Heart right ventricle (tissue), 16 donors: Measurements from ENCODE around the gene INPP4B. TPM values are rescaled to one million over a fixed set of nuclear protein-coding genes. Genes with fewer than 3 reads are reported as not detected.

Source experiments
- ATAC-seq, 8 donors: fragments of 200-7000 bp; cut with Tn5 transposase; one replicate each; pipeline ENCODE4 v1.9.1; 2020; ENCODE audit warnings: mild to moderate bottlenecking in 8 of 8, moderate library complexity in 8 of 8, moderate number of reproducible peaks in 1 of 8
- DNase-seq, 2 donors: peaks; one replicate each; pipeline ENCODE4 v3.0.0-alpha.2; 2020
- H3K27ac ChIP-seq, 10 donors: fragments of 200-600 bp; sonication (generic) in 2 of 10; one replicate each; pipeline versions ENCODE4 v1.5.0 to v1.8.0; 2020 to 2022; ENCODE audit warnings: mild to moderate bottlenecking in 3 of 10
- H3K27me3 ChIP-seq, 7 donors: fragments of 200-600 bp; one replicate each; pipeline ENCODE4 v1.8.0; 2021 to 2022; ENCODE audit warnings: mild to moderate bottlenecking in 2 of 7
- H3K36me3 ChIP-seq, 9 donors: fragments of 200-600 bp; sonication (generic) in 1 of 9; one replicate each; pipeline versions ENCODE4 v1.5.0 to v1.8.0; 2020 to 2022; ENCODE audit warnings: mild to moderate bottlenecking in 2 of 9
- H3K4me1 ChIP-seq, 9 donors: fragments of 200-600 bp; sonication (generic) in 1 of 9; one replicate each; pipeline versions ENCODE4 v1.5.0 to v1.8.0; 2020 to 2022; ENCODE audit warnings: mild to moderate bottlenecking in 4 of 9
- H3K4me3 ChIP-seq, 10 donors: fragments of 200-600 bp; sonication (generic) in 2 of 10; one replicate each; pipeline versions ENCODE4 v1.5.0 to v1.8.0; 2020 to 2022; ENCODE audit warnings: mild to moderate bottlenecking in 7 of 10, moderate library complexity in 2 of 10
- H3K9me3 ChIP-seq, 11 donors: fragments of 200-600 bp in 10 of 11; sonication (generic) in 2 of 11; one replicate each; pipeline versions ENCODE4 v1.5.0 to v1.8.0; 2013 to 2022; ENCODE audit warnings: mild to moderate bottlenecking in 2 of 11, control low read depth in 1 of 11, moderate library complexity in 1 of 11
- CTCF ChIP-seq, 9 donors: fragments of 200-600 bp; sonication (generic) in 2 of 9; IDR thresholded peaks; one replicate each; pipeline versions ENCODE4 v1.5.0 to v1.8.0; 2021 to 2022; ENCODE audit warnings: antibody characterized with exemption in 9 of 9, mild to moderate bottlenecking in 5 of 9, moderate library complexity in 1 of 9
- WGBS, 2 donors: extraction: QIAGEN DNeasy Blood & Tissue Kit; methylation state at CpG; one replicate each; pipeline ENCODE4 v1.1.7; 2013; ENCODE audit warnings: inconsistent platforms in 1 of 2; 5-methylcytosine and 5-hydroxymethylcytosine counted together
- intact Hi-C, 10 donors: fragments of 100-400 bp; cut with DNase I; formaldehyde crosslinking; loops; one replicate each; pipeline versions ENCODE4 v1.11.1 to v1.14.2; 2022
- polyA plus RNA-seq, 2 donors: library from polyadenylated mRNA; stranded (reverse); fragments of 200-250 nt; gene quantifications; one replicate each; pipeline ENCODE4 v1.2.3, GENCODE V29; 2013
- total RNA-seq, 10 donors: library from RNA; stranded (reverse); fragmentation: NEBNext Ultra II Directional in 3 of 10; extraction: Animal tissue kit (Norgen Biotek cat#: 25700) in 3 of 10; gene quantifications; one replicate each; pipeline versions ENCODE4 v1.2.1 to v1.2.4, GENCODE V29; 2021 to 2023
- donor health status: Arrhythmogenic right ventricular cardiomyopathy.
- donor health status: ischemic (EF 13 %, LVEDD 7.1; RV severe dilation, severe dysfunction).
- donor health status: healthy with polysubstance abuse.
- donor health status: DM: no; HTN: yes; CAD: no.
- donor health status: DM: no; HTN: no; CAD: no.
- donor health status: ischemic (EF 25% LVEDD 6.9; RV normal size, moderate dysfunction).
- donor health status: ischemic (EF 25% LVEDD 5.7; RV mildly dilated, moderate dysfunction).
- donor health status: healthy.
- donor health status: DM: yes; HTN: yes; CAD: no.
- donor health status: Ischemic cardiomyopathy.
- donor health status: ischemic (EF 35%, LVEDD 5.7; RV mildly dilated, moderate dysfunction).
- donor health status: nonischemic (EF 11% LVEDD 7.7; RV severe dilation, severe dysfunction).
- donor health status: DM: yes; HTN: yes; CAD: no.
- donor health status: PGD.
- donor health status: ischemic (EF 29% LVEDD 5.4; RV normal size, mild dysfunction).
- donor health status: nonischemic (EF 23%, LVEDD 6.1; RV moderate dilation, normal function).

Gene INPP4B
- total and polyA plus RNA-seq, 12 donors, result 3.7 to 100.0 (median 39.1) TPM

- Histone ChIP-seq H3K4me3 (no peak overlapping the region), H3K9me3 (no peaks in the 10 kb centered on the region), H3K27ac (no peak overlapping the region), H3K4me1 (peaks cover 0 to 5% (median 0%) of the 10 kb centered on the region in 9 donors), H3K36me3 (no peaks in the 10 kb centered on the region), H3K27me3 (no peaks in the 10 kb centered on the region)
- WGBS, 2 donors, result 65 to 70% methylated on average over 3 of the region's 3 CpGs
- intact Hi-C loops, result no loop called here
- no peak for DNase-seq
- peak in 2 of 8 donors; percentile 46 to 52 for ATAC-seq
- no peak for TF ChIP-seq CTCF (IDR thresholded peaks at IDR 0.05)
These were observed 345.1 kb downstream of the INPP4B start for GRCh38 chr4:142500966-142501365.

GRCh38 chr4:142497606-142498005, 348.5 kb downstream of the INPP4B start:
- no peak for ATAC-seq
- no peak for TF ChIP-seq CTCF (IDR thresholded peaks at IDR 0.05)
- intact Hi-C loops, result no loop called here
- no peaks in the 10 kb centered on the region for H3K27me3 ChIP-seq
- DNase-seq, result no peak
- peaks cover 0 to 5% (median 0%) of the 10 kb centered on the region in 9 donors for H3K4me1 ChIP-seq
- H3K9me3 ChIP-seq, result no peaks in the 10 kb centered on the region
- H3K36me3 ChIP-seq, result no peaks in the 10 kb centered on the region
- H3K27ac ChIP-seq, result no peak overlapping the region
- H3K4me3 ChIP-seq, result no peak overlapping the region

- H3K4me1 ChIP-seq, result no peaks in the 10 kb centered on the region
- H3K36me3 ChIP-seq, result no peaks in the 10 kb centered on the region
- no peak overlapping the region for H3K4me3 ChIP-seq
- peaks cover 0 to 5% (median 0%) of the 10 kb centered on the region in 11 donors for H3K9me3 ChIP-seq
- intact Hi-C loops, result no loop called here
- no peak overlapping the region for H3K27ac ChIP-seq
- DNase-seq (no peak), ATAC-seq (no peak)
- no peaks in the 10 kb centered on the region for H3K27me3 ChIP-seq
- 54 to 71% methylated on average over 1 of the region's 1 CpG for WGBS, 2 donors
- TF ChIP-seq CTCF (IDR thresholded peaks at IDR 0.05), result no peak
These were observed 352.6 kb downstream of the INPP4B start for GRCh38 chr4:142493255-142494110.

GRCh38 chr4:142485452-142485851, 360.6 kb downstream of the INPP4B start:
- DNase-seq (no peak), ATAC-seq (no peak)
- no peak overlapping the region for H3K27ac ChIP-seq
- 86 to 93% methylated on average over 3 of the region's 3 CpGs for WGBS, 2 donors
- intact Hi-C loops, result no loop called here
- peaks cover 0 to 14% (median 0%) of the 10 kb centered on the region in 11 donors for H3K9me3 ChIP-seq
- H3K4me3 ChIP-seq, result no peak overlapping the region
- no peaks in the 10 kb centered on the region for H3K27me3 ChIP-seq
- no peaks in the 10 kb centered on the region for H3K36me3 ChIP-seq
- peaks cover 0 to 7% (median 0%) of the 10 kb centered on the region in 9 donors for H3K4me1 ChIP-seq
- no peak for TF ChIP-seq CTCF (IDR thresholded peaks at IDR 0.05)
